Tibial nerve (tissue), 4 donors: ENCODE measurements around the gene ZNFX1. TPM values are rescaled to one million over a fixed set of nuclear protein-coding genes. Genes with fewer than 3 reads are reported as not detected.
A peak's percentile ranks its signal among the peaks of the same experiment; 100 is the strongest.
"Not testable (repeated sequence)": the region's sequence is repeated elsewhere in the genome, so short reads cannot be mapped to it uniquely, and the experiment has no call there.

ENCODE experiments used
- DNase-seq, 2 donors: peaks; one replicate each; pipeline ENCODE4 v3.0.0-alpha.2; 2019; ENCODE audit warnings: low spot score in 2 of 2
- H3K27ac ChIP-seq, 4 donors: fragments of 200-600 bp; sonication (generic) in 3 of 4; one replicate each; pipeline ENCODE4 v1.5.1; 2017 to 2019; ENCODE audit warnings: mild to moderate bottlenecking in 1 of 4
- H3K27me3 ChIP-seq, 2 donors: fragments of 200-600 bp; sonication (generic) in 1 of 2; one replicate each; pipeline versions ENCODE4 v1.5.1 to v1.6.0; 2017 to 2019
- H3K36me3 ChIP-seq, 3 donors: fragments of 200-600 bp; sonication (generic); one replicate each; pipeline ENCODE4 v1.5.1; 2018 to 2019
- H3K4me1 ChIP-seq, 4 donors: fragments of 200-600 bp; sonication (generic) in 3 of 4; one replicate each; pipeline ENCODE4 v1.5.1; 2017 to 2019
- H3K4me3 ChIP-seq, 4 donors: fragments of 200-600 bp; sonication (generic) in 3 of 4; one replicate each; pipeline ENCODE4 v1.5.1; 2017 to 2019; ENCODE audit warnings: mild to moderate bottlenecking in 1 of 4, moderate library complexity in 1 of 4
- H3K9me3 ChIP-seq, 4 donors: fragments of 200-600 bp; sonication (generic) in 3 of 4; one replicate each; pipeline ENCODE4 v1.5.1; 2017 to 2019
- WGBS, 2 donors: methylation state at CpG; one replicate each; pipeline ENCODE4 v1.1.5; 2018; 5-methylcytosine and 5-hydroxymethylcytosine counted together
- small RNA-seq: library from RNA; depleted of rRNA; stranded (forward); fragments of <200 nt; gene quantifications from one replicate; pipeline ENCODE3, GENCODE V24; 2016
- total RNA-seq, 4 donors: library from RNA; depleted of rRNA; stranded (reverse); fragments of >200 nt; gene quantifications; one replicate each; pipeline ENCODE4 v1.1.0, GENCODE V29; 2016
- TF ChIP-seq, protein P1 (sequence below), 5 experiments: fragments of 200-600 bp in 3 of 5; fragments of 450-650 bp in 2 of 5; sonication (generic) in 3 of 5; IDR thresholded peaks; one replicate each; pipeline ENCODE4 v1.5.1; 2016 to 2019; ENCODE audit warnings: antibody characterized with exemption in 5 of 5, mild to moderate bottlenecking in 3 of 5, moderate library complexity in 2 of 5

Gene ZNFX1
- total RNA-seq, 4 donors from 2014 or later = 35.0 to 45.2 (median 39.1) TPM

DNA sequence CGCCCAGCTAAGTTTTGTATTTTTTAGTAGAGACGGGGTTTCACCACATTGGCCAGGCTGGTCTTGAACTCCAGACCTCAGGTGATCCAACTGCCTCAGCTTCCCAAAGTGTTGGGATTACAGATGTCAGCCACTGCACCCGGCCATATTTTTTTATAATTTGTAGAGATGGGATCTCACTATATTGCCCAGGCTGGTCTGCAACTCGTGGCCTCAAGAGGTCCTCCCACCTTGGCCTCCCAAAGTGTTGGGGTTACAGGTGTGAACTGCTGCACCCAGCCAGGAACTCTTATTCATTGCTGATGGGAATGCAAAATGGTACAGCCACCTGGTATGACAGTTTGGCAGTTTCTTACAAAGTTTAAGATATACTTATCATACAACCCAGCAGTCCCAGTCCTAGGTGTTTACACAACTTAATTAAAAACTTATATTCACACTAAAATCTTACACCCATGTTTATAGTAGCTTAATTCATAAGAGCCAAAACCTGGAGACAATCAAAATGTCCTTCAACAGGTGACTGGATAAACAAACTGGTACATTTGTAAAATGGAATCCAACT lies 78.0 kb downstream of the ZNFX1 start:
- 91 to 92% methylated on average over 4 of the region's 4 CpGs for WGBS, 2 donors
- DNase-seq = no peak

GRCh38 chr20:49192944-49193518 lies 84.8 kb downstream of the ZNFX1 start:
- not testable (repeated sequence) for H3K27me3 ChIP-seq, H3K36me3 ChIP-seq, H3K9me3 ChIP-seq, H3K4me1 ChIP-seq, DNase-seq, H3K27ac ChIP-seq, H3K4me3 ChIP-seq
- 81 to 86% methylated on average over 11 of the region's 11 CpGs for WGBS, 2 donors

More for the DNA sequence above, 78.0 kb downstream of the ZNFX1 start:
- Histone ChIP-seq H3K27me3 (no peaks in the 10 kb centered on the region), H3K9me3 (peaks cover 0 to 4% (median 0%) of the 10 kb centered on the region in 4 donors), H3K27ac (no peak overlapping the region), H3K4me3 (no peak overlapping the region), H3K36me3 (no peaks in the 10 kb centered on the region), H3K4me1 (no peaks in the 10 kb centered on the region)
- TF ChIP-seq, protein P1, sequence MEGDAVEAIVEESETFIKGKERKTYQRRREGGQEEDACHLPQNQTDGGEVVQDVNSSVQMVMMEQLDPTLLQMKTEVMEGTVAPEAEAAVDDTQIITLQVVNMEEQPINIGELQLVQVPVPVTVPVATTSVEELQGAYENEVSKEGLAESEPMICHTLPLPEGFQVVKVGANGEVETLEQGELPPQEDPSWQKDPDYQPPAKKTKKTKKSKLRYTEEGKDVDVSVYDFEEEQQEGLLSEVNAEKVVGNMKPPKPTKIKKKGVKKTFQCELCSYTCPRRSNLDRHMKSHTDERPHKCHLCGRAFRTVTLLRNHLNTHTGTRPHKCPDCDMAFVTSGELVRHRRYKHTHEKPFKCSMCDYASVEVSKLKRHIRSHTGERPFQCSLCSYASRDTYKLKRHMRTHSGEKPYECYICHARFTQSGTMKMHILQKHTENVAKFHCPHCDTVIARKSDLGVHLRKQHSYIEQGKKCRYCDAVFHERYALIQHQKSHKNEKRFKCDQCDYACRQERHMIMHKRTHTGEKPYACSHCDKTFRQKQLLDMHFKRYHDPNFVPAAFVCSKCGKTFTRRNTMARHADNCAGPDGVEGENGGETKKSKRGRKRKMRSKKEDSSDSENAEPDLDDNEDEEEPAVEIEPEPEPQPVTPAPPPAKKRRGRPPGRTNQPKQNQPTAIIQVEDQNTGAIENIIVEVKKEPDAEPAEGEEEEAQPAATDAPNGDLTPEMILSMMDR (IDR thresholded peaks at IDR 0.05) = no peak

Small RNAs within 50 kb of the gene (small RNA-seq; reads per million reads assigned to genes)
- gene SNORD12B (1,830 reads per million, percentile 99 among the genes with 10 or more reads in this experiment), gene SNORD12C (2,033 reads per million, percentile 99 among the genes with 10 or more reads in this experiment)

Other genes with a start within 250 kb of the ZNFX1 start
- gene CSE1L, start 231.7 kb downstream of the ZNFX1 start, total RNA-seq = 10 to 100 TPM; 23.9 to 42.0 (median 38.5) TPM
- 10 to 100 TPM; 64.2 to 79.8 (median 70.9) TPM for gene STAU1, start 89.7 kb downstream of the ZNFX1 start, total RNA-seq
- gene DDX27, start 58.6 kb downstream of the ZNFX1 start, total RNA-seq = 10 to 100 TPM; 24.5 to 33.4 (median 28.3) TPM
- gene KCNB1, start 204.6 kb upstream of the ZNFX1 start, total RNA-seq = 10 to 100 TPM in 1 of 4 donors, 1 to 10 TPM in 3; 3.9 to 11.7 (median 6.7) TPM